ENCODE results near the gene ZBTB20. TPM values are rescaled to one million over a fixed set of nuclear protein-coding genes. Genes with fewer than 3 reads are reported as not detected.
A peak's percentile ranks its signal among the peaks of the same experiment; 100 is the strongest.

Gene ZBTB20
- total RNA-seq, 1 experiment from 2014 or later: 26.5 TPM

DNA sequence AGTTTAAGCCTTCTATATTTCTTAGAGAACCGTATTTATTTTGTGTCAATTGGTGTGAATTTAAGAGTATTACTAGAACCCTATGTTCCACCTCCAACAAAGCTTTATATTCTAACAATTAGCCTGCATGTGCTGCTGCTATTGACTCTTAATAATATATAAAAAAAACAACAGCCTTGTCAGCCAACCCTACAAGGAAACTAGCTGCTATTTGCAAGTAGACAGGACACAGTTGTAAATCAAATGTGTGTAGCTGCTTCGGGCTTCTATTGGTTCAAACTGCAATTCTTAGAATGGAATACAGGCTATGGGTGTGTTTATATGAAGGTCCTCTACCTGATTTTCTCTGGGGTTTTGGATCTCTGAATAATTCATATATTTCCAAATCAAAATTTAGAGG, 60.7 kb downstream of the ZBTB20 start:
- no peaks in the 10 kb centered on the region for H3K9me2 ChIP-seq (ENCODE audit: insufficient read depth)
- ChIA-PET CTCF (no interaction called here), POLR2A (ENCODE audit: unreplicated experiment) (no interaction called here)
- no peaks in the 10 kb centered on the region for H3F3A ChIP-seq (ENCODE audit: insufficient read depth, low read depth)
- H2AFZ ChIP-seq: no peak overlapping the region
- no peaks in the 10 kb centered on the region for H3K4me1 ChIP-seq (replicated peaks; ENCODE audit: insufficient read depth)
- H3K79me2 ChIP-seq (ENCODE audit: low read depth): no peaks in the 10 kb centered on the region
- intact Hi-C loops (cut with micrococcal nuclease; ENCODE audit: unreplicated experiment): no loop called here
- no peaks in the 10 kb centered on the region for H3K27me3 ChIP-seq (ENCODE audit: insufficient read depth, low read depth)
- no peak overlapping the region for H3K4me2 ChIP-seq
- H3K9me3 ChIP-seq (ENCODE audit: insufficient read depth, low read depth): no peaks in the 10 kb centered on the region
- DNase-seq: no peak
- no peak overlapping the region for H3K4me3 ChIP-seq
- H4K20me1 ChIP-seq (ENCODE audit: insufficient read depth): no peaks in the 10 kb centered on the region
- no peaks in the 10 kb centered on the region for H3K36me3 ChIP-seq (ENCODE audit: low read depth)
- no peak overlapping the region for H3K27ac ChIP-seq
- no TSS peak for BruUV-seq (replicated peaks)
- TF ChIP-seq EZH2 (IDR thresholded peaks at IDR 0.05; ENCODE audit: low read depth) (no peak), CTCF (conservative IDR thresholded peaks at IDR 0.05) (no peak)

DNA sequence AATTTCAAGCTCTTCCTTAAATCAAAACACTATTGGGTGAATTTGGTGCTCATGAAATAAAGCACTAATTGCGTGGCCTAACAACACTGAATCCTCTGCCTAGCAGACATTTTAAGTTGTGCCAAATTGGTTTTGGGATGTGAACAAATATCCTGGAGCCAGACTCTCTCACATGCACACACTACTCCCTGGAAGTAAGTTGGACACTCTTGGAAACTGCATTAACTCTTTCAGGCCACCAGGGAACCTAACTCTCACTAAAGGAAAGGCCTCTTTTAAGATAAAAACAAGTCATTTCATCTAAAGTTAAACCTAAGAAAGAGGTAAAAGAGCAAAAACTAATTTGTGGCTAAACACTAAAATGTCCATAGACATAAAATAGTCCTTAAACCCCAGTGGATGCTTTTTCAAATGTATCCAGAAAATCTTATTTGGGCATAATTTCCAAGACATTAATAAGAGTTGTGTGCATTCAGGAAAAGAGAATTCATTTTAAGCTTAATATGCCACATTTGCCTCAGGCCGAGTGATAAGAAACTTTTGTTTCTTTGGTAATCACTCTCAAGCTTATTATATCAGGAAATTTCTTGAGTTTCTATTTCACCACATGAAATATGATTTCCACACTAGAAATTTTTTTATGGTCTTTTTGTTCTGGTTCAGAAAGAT, 61.8 kb downstream of the ZBTB20 start:
- CTCF ChIA-PET: no interaction called here
- no peaks in the 10 kb centered on the region for H3K4me1 ChIP-seq (replicated peaks; ENCODE audit: insufficient read depth)
- no peaks in the 10 kb centered on the region for H3K9me2 ChIP-seq (ENCODE audit: insufficient read depth)
- no peak overlapping the region for H3K4me3 ChIP-seq
- H4K20me1 ChIP-seq (ENCODE audit: insufficient read depth): no peaks in the 10 kb centered on the region
- POLR2A ChIA-PET (ENCODE audit: unreplicated experiment): no interaction called here
- intact Hi-C loops (cut with micrococcal nuclease; ENCODE audit: unreplicated experiment): no loop called here
- H3K27ac ChIP-seq: no peak overlapping the region
- no peaks in the 10 kb centered on the region for H3K9me3 ChIP-seq (ENCODE audit: insufficient read depth, low read depth)
- BruUV-seq (replicated peaks): no TSS peak
- no peaks in the 10 kb centered on the region for H3K36me3 ChIP-seq (ENCODE audit: low read depth)
- no peak for TF ChIP-seq EZH2 (IDR thresholded peaks at IDR 0.05; ENCODE audit: low read depth)
- 0 out of 2 replicates have a peak, but pooled peaks have one; percentile 23 for TF ChIP-seq CTCF (conservative IDR thresholded peaks at IDR 0.05)
- H3K4me2 ChIP-seq: no peak overlapping the region
- no peaks in the 10 kb centered on the region for H3K27me3 ChIP-seq (ENCODE audit: insufficient read depth, low read depth)
- H2AFZ ChIP-seq: no peak overlapping the region
- no peak for DNase-seq
- no peaks in the 10 kb centered on the region for H3K79me2 ChIP-seq (ENCODE audit: low read depth)
- H3F3A ChIP-seq (ENCODE audit: insufficient read depth, low read depth): no peaks in the 10 kb centered on the region

DNA sequence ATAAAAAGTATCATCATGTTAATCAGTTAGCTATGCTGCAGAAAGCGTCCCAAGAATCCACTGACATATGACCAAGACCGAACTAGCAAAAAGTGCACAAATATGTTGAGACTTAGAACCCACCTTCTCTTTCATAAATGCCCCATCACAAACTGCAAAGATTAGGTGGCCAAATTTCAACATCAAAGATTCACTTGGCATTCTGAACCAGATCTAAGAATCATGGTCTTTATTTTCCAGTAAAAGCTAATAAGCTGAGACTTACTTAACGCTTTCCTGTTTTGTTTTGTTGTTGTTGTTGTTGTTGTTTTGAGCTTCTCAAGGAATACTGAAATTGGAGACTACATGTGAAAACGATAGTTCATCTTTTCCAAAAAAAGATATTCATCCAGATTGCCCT, 62.4 kb downstream of the ZBTB20 start:
- Histone ChIP-seq H3K4me3 (no peak overlapping the region), H3K9me3 (ENCODE audit: insufficient read depth, low read depth) (no peaks in the 10 kb centered on the region), H3K27me3 (ENCODE audit: insufficient read depth, low read depth) (no peaks in the 10 kb centered on the region), H2AFZ (no peak overlapping the region), H4K20me1 (ENCODE audit: insufficient read depth) (no peaks in the 10 kb centered on the region), H3K4me2 (no peak overlapping the region), H3K27ac (no peak overlapping the region), H3K4me1 (replicated peaks; ENCODE audit: insufficient read depth) (no peaks in the 10 kb centered on the region), H3F3A (ENCODE audit: insufficient read depth, low read depth) (no peaks in the 10 kb centered on the region), H3K79me2 (ENCODE audit: low read depth) (no peaks in the 10 kb centered on the region), H3K9me2 (ENCODE audit: insufficient read depth) (no peaks in the 10 kb centered on the region), H3K36me3 (ENCODE audit: low read depth) (no peaks in the 10 kb centered on the region)
- intact Hi-C loops (cut with micrococcal nuclease; ENCODE audit: unreplicated experiment): no loop called here
- TF ChIP-seq EZH2 (IDR thresholded peaks at IDR 0.05; ENCODE audit: low read depth): no peak
- no peak for TF ChIP-seq CTCF (conservative IDR thresholded peaks at IDR 0.05)
- ChIA-PET CTCF (no interaction called here), POLR2A (ENCODE audit: unreplicated experiment) (no interaction called here)
- no TSS peak for BruUV-seq (replicated peaks)
- no peak for DNase-seq

Measured in PC-9 (cell line).